NCI-H1417 treated with DMSO at 0.1 percent for 48 hours (cell line): ENCODE measurements around the gene IMPA2.

ENCODE experiments used
- DNase-seq: peaks from one replicate; lab custom pipeline; 2025; lab: John Stamatoyannopoulos, UW

IMPA2 gene

DNA sequence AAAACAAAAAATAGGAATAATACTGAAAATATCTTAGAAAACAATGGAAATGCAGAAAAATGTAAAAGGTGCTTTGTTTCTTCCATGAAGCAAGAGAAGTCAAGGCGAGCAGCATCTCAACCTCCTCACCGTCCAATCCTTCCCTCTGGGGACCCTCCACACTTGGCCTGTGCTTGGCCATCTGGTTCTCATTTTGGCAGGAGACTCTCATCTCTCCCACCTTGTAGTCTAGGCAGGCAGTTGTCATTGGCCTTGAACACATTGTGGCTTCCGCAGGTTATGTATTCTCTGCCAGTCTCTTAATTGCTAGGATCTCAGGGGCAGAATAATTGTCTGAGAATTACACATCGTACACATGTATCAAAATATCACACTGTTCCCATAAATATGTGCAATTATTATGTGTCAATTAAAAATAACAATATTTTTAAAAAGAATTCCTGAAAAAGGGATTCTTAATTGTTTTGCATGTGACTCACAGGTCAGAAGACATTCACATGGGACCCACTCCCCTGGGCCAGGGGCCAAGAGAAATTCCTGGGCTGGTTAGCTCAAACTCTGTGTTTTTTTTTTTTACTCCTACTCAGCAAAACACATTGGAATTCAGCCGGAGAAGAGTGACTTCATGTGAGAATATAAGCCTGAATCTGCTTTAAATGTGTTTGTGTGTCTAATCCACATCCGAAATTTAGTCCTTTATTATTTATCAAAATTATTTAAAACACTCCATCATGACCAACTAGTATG lies 98.4 kb downstream of the IMPA2 start:
- DNase-seq = no peak
